Vagina (tissue), 2 donors: ENCODE measurements around the gene PCSK5.

Experiments
- CTCF ChIP-seq, 3 experiments: fragments of 450-650 bp in 2 of 3; fragments of 200-600 bp in 1 of 3; sonication (generic) in 1 of 3; IDR thresholded peaks; one replicate each; pipeline ENCODE4 v1.5.1; 2017 to 2019; ENCODE audit warnings: antibody characterized with exemption in 3 of 3, mild to moderate bottlenecking in 2 of 3, moderate library complexity in 2 of 3
- POLR2A ChIP-seq, 2 donors: fragments of 450-650 bp; IDR thresholded peaks; one replicate each; pipeline ENCODE4 v1.6.1; 2017; ENCODE audit warnings: antibody characterized with exemption in 2 of 2, mild to moderate bottlenecking in 2 of 2, moderate library complexity in 2 of 2
- POLR2AphosphoS5 ChIP-seq, 2 donors: sonication (generic); formaldehyde crosslinking; IDR thresholded peaks; one replicate each; pipeline ENCODE4 v1.9.0; 2017; ENCODE audit warnings: antibody characterized with exemption in 2 of 2, mild to moderate bottlenecking in 2 of 2, low read depth in 1 of 2; ENCODE audit not compliant: insufficient read depth in 1 of 2

- TF ChIP-seq CTCF (IDR thresholded peaks at IDR 0.05) = no peak
- no peak for TF ChIP-seq POLR2A (IDR thresholded peaks at IDR 0.05)
- no peak for TF ChIP-seq POLR2AphosphoS5 (IDR thresholded peaks at IDR 0.05; ENCODE audit: insufficient read depth in 1 of 2, low read depth in 1 of 2)
Observed at GRCh38 chr9:76127637-76128036, 237.2 kb downstream of the PCSK5 start.
